Cardiac muscle cell (in vitro differentiated cells and primary cell): ENCODE results near the gene NFKBIB. TPM values are rescaled to one million over a fixed set of nuclear protein-coding genes. Genes with fewer than 3 reads are reported as not detected.

Experiments
- DNase-seq, 2 donors: peaks; one replicate each; pipeline versions ENCODE4 v3.0.0 to v3.0.0-alpha.2; 2010 to 2017; ENCODE audit warnings: low read depth in 1 of 2, low spot score in 1 of 2
- H3K27ac ChIP-seq: fragments of 200-600 bp; sonication (generic); 2 replicates; pipeline ENCODE4 v1.5.1; 2016
- H3K27me3 ChIP-seq: fragments of 200-600 bp; sonication (generic); 2 replicates; pipeline ENCODE4 v1.6.0; 2016; ENCODE audit warnings: control low read depth
- H3K36me3 ChIP-seq: fragments of 200-600 bp; sonication (generic); 2 replicates; pipeline ENCODE4 v1.5.1; 2016; ENCODE audit warnings: control low read depth
- H3K4me1 ChIP-seq: fragments of 200-600 bp; sonication (generic); 2 replicates; pipeline ENCODE4 v1.8.1; 2017; ENCODE audit warnings: low read depth, mild to moderate bottlenecking, mixed run types
- H3K4me3 ChIP-seq: fragments of 200-600 bp; sonication (generic); 2 replicates; pipeline ENCODE4 v1.5.1; 2016; ENCODE audit warnings: mild to moderate bottlenecking
- H3K9me3 ChIP-seq: fragments of 200-600 bp; sonication (generic); 2 replicates; pipeline ENCODE4 v1.5.1; 2017; ENCODE audit warnings: low read depth, mild to moderate bottlenecking, control low read depth
- polyA plus RNA-seq: library from polyadenylated mRNA; unstranded; fragments of >200 nt; fragmentation: Nextera tagmentation; extraction: Ambion mirVana; gene quantifications from 2 replicates; pipeline ENCODE4 v1.2.1, GENCODE V29; 2016
- total RNA-seq: library from RNA; depleted of rRNA; stranded (reverse); fragments of >200 nt; gene quantifications from 2 replicates; pipeline ENCODE4 v1.2.3, GENCODE V29; 2016
- TF ChIP-seq, protein P1 (sequence below): IDR thresholded peaks from 2 replicates; pipeline ENCODE4 v1.5.1; 2012; ENCODE audit warnings: low read depth, mild to moderate bottlenecking, low read length

Gene NFKBIB
- total and polyA plus RNA-seq, 2 experiments from 2014 or later: 14.7 to 19.6 TPM

GRCh38 chr19:38942471-38943181, 42.9 kb downstream of the NFKBIB start:
- Histone ChIP-seq H3K27ac (no peak overlapping the region), H3K27me3 (no peaks in the 10 kb centered on the region), H3K36me3 (peaks cover 4% of the 10 kb centered on the region), H3K4me3 (no peak overlapping the region), H3K4me1 (no peaks in the 10 kb centered on the region), H3K9me3 (no peaks in the 10 kb centered on the region)
- TF ChIP-seq, protein P1, sequence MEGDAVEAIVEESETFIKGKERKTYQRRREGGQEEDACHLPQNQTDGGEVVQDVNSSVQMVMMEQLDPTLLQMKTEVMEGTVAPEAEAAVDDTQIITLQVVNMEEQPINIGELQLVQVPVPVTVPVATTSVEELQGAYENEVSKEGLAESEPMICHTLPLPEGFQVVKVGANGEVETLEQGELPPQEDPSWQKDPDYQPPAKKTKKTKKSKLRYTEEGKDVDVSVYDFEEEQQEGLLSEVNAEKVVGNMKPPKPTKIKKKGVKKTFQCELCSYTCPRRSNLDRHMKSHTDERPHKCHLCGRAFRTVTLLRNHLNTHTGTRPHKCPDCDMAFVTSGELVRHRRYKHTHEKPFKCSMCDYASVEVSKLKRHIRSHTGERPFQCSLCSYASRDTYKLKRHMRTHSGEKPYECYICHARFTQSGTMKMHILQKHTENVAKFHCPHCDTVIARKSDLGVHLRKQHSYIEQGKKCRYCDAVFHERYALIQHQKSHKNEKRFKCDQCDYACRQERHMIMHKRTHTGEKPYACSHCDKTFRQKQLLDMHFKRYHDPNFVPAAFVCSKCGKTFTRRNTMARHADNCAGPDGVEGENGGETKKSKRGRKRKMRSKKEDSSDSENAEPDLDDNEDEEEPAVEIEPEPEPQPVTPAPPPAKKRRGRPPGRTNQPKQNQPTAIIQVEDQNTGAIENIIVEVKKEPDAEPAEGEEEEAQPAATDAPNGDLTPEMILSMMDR: no peak
- DNase-seq: no peak

DNA sequence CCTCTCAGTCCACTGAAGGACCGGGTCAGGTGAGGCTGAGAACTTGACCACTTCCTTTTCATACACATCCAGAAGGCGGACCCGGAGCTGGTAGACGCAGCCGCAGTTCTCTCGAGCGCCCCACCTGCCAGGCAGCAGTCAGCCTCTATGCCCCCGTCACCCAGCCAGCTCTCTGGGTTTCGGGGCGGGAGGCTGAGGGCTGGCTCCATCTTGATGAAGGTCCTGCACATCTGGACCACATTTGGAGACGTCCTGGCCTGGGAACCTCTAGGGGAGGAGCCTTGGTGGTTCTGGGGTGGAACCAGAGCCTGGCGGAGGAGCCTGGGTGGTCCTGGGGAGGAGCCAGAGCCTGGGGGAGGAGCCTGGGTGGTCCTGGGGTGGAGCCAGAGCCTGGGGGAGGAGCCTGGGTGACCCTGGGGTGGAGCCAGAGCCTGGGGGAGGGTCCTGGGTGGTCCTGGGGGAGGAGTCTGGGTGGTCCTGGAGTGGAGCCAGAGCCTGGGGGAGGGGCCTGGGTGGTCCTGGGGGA, 45.3 kb downstream of the NFKBIB start:
- no peaks in the 10 kb centered on the region for H3K27me3 ChIP-seq
- TF ChIP-seq, protein P1: no peak
- DNase-seq: no peak
- H3K4me1 ChIP-seq: no peaks in the 10 kb centered on the region
- H3K27ac ChIP-seq: no peak overlapping the region
- H3K36me3 ChIP-seq: peaks cover 4% of the 10 kb centered on the region
- no peak overlapping the region for H3K4me3 ChIP-seq
- no peaks in the 10 kb centered on the region for H3K9me3 ChIP-seq

DNA sequence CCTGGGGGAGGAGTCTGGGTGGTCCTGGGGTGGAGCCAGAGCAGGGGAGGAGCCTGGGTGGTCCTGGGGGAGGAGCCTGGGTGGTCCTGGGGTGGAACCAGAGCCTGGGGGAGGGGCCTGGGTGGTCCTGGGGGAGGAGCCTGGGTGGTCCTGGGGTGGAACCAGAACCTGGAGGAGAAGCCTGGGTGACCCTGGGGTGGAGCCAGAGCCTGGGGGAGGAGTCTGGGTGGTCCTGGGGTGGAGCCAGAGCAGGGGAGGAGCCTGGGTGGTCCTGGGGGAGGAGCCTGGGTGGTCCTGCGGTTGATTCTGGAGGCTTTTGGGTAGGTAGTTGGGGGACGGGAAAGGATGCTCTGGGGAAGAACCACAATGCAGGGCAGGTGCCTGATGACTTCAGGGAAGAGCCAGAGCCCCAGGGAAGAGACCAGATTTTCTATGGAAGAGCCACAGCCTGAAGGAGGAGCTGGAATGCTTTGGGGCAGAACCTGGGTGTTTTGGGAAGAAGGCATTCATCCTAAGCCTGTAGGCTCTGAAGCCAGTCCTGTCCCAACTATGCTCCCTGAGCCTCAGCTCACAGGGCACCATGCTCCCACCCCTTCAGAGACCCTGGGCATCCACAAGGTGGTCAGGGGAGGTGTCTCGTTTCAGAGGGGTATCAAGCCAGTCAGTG, 45.9 kb downstream of the NFKBIB start:
- H3K4me1 ChIP-seq: no peaks in the 10 kb centered on the region
- H3K27ac ChIP-seq: no peak overlapping the region
- H3K9me3 ChIP-seq: no peaks in the 10 kb centered on the region
- no peak overlapping the region for H3K4me3 ChIP-seq
- TF ChIP-seq, protein P1: no peak
- H3K27me3 ChIP-seq: no peaks in the 10 kb centered on the region
- no peak for DNase-seq
- peaks cover 4% of the 10 kb centered on the region for H3K36me3 ChIP-seq

GRCh38 chr19:38946229-38947010, 46.7 kb downstream of the NFKBIB start:
- Histone ChIP-seq H3K27me3 (no peaks in the 10 kb centered on the region), H3K4me3 (no peak overlapping the region), H3K9me3 (no peaks in the 10 kb centered on the region), H3K36me3 (peaks cover 4% of the 10 kb centered on the region), H3K4me1 (no peaks in the 10 kb centered on the region), H3K27ac (no peak overlapping the region)
- TF ChIP-seq, protein P1: no peak
- DNase-seq: no peak

DNA sequence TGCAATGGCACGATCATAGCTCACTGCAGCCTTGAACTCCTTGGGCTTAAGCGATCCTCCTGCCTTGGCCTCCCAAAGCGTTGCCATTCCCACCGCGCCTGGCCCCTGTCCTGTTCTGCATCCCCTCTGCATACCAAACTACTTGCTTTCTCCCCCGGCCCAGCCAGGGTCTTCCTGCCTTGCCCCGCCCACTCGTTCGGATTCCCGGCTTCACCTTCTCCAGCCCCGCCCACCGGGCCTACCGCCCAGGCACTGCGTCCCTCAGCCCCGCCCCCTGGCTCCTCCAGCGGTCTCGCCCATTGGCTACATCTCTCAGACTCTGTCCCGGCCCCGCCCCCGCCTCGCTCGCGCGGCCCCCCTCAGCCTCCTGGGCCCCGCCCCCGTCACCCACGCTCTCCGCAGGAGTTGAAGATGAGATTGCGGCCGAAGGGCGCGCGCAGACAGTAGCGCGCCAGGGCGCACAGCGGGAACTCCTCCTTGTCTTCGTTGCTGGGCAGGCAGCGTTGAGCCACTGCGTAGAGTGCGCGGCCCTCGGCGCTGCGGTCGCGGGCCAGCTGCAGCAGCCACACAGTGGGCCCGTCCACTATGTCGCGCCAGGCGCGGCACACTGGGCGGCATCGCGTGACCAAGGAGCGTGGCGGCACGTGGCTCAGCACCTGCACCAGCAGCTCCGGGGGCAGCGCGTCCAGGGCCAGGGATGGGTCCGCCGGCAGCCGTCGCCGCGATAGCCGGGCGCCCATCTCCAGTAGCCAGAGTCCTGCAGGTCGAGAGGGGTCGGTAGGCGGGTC, 50.0 kb downstream of the NFKBIB start:
- peak; percentile 89 to 92 for DNase-seq
- TF ChIP-seq, protein P1: no peak
- H3K4me1 ChIP-seq: no peaks in the 10 kb centered on the region
- peak overlapping the region; percentile 12 for H3K4me3 ChIP-seq
- peaks cover 2% of the 10 kb centered on the region for H3K36me3 ChIP-seq
- H3K27ac ChIP-seq: no peak overlapping the region
- H3K27me3 ChIP-seq: no peaks in the 10 kb centered on the region
- no peaks in the 10 kb centered on the region for H3K9me3 ChIP-seq
